Inflammatory macrophage (primary cell): ENCODE measurements around the gene EIF3F.

Experiments used
- DNase-seq, 2 donors: peaks; one replicate each; pipeline ENCODE4 v3.0.0-alpha.2; 2020 to 2022

EIF3F gene

DNA sequence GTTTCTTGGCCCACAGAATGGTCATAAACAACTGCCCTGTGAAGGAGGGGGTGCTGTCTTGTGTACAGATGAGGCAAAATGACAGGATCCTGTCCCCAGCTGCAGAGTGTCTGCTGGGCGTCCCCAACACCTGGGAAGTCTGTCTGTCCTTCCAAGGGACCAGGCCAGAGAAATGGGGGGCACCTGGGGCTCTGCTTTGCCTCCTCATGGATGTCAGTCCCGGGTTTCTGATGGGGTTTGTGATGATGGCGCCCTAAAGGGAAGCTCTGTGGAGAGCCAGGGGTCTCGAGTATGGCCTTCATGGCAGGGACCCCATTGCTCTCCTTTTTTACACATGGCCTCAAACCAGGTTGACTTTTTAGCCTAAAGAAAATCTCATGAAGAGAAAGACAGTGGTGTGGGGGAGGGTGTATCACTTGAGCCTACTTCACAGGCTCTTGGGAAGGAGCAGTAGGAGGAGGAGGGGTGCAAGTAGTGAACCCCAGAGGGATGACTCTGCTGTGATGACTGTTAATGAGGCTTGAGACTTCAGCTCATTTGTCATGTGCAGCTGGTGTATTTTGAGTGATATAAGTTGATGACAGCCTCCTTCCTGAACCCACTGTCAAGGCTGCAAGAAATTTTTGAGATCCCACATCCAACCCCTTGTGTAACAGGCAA lies 53.3 kb downstream of the EIF3F start:
- no peak for DNase-seq

DNA sequence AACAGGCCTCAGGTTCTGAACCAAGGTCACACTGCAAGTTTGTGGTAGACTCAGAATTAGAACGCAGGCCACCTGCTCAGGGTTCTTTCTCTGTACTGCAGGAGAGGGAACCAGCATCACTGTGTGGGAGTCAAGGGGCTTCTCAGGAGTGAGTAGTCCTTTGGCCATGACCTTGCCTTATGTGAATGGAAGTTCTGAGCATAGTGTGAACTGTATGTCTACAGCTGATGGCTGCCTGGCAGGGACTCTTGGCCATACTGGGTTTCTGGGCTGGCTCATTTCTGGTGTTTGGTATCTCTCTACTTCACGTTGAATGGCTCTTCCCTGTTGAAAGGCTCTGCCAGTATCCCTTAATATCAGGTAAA lies 53.8 kb downstream of the EIF3F start:
- DNase-seq, result no peak

DNA sequence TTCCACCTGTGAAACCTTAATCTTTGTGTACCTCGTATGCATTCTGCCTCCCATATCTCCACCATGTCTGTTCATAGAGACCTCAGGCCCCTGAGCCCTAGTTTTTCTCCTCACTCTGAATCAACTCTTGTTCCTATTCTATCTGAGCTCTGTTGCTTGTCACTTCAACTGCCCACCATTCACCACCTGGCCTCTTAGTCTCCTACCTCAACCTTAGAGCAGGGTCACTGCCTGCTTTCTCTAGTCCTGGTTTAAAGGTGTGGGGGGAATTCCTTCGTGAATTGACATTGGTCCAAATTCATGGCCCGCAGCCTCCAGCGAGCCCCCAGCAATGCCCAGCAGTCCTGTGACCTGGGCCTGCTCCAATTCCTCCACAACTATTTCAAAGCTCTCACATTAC lies 54.4 kb downstream of the EIF3F start:
- no peak for DNase-seq

DNA sequence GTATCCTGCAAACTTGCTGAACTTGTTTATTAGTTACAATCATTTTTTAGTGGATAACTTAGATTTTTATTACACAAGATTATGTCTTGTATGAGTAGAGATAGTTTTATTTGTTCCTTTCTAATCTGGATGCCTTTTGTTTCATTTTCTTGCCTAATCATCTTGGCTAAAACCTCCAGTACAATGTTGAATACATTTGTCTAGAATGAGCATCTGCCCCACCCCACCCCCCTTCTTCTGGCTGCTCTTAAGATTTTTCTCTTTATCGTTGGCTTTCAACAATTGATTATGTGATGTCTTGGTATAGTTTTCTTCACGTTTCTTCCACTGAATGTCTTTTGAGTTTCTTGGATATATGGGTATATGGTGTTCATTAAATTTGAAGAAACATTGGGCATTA lies 56.6 kb downstream of the EIF3F start:
- no peak for DNase-seq

DNA sequence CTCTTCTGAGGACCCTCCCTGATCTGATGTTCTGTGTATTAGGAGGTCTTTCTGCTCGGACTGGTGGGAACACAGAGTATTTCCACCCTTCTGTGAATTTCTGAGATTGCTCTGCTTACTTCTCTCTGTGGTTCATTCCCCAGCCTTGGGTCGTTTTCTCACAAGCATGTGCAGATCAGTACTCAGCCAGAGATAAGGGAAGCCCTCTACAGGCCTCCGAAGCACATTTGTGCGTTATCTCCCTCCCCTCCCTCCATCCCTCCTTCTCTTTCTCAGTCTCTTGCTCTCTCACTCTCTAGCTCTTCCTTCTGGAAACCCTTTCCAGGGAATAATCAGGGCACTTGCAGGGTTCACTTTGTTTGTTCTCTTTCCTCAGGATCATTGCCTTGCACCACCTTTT lies 58.7 kb downstream of the EIF3F start:
- DNase-seq, result no peak

DNA sequence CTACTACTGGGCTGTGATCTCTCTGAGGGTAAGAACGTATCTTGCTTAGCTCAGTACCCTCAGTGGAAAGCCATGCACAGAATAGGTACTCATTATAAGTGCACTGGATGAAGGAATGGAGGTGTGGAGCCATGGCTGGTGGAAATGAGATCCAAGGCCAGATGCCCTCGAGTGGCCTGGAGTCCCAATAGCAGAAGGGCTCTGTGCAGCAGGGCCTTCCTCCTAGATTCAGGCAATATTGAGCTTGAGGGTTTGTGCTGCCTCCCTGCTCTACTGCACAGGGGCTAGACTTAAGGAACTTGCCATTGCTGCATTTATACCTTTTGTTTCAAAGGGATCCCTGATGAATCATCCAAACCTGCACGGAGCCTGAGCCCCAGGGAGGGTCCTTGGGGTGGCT lies 60.2 kb downstream of the EIF3F start:
- no peak for DNase-seq

DNA sequence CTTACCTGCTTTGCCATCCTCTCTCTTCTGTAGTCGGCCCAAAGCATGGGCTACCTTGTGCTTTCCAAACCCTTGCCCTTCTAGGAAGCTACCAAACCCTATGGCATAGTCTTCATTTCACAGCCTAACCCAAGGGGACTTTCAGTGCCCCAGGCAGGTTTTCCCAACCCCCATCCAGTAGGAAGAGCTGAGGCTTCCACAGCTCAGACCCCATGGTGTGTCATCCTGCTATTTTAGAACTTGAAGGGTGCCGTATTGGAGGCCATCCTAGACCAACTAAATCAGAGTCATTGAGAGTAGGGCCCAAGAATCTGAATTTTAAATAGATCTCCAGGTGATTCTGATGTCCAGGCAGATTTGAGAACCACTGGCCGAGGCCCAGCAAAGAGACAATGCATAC lies 61.9 kb downstream of the EIF3F start:
- no peak for DNase-seq
